ENCODE measurements around the gene ACOD1.

DNA sequence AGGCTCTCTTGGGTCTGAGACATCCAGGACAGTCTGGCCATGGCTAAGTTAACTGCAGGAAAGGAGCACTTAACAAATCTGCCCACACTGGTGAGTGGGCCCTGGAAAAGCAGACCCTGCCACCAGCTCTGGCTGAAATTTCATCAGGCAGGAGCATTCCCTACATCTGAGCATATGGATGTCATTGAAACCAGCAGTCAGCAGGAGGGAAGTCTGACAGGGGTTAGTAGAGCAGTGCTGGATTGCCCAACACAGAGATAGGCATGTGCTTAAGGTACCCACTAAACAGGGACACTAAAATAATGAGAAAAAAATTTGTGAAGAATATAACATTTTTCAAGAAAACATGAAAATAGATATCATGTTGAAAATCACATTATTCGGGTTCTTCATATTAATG lies 13.6 kb upstream of the ACOD1 start:
- TF ChIP-seq ZNF274 (IDR thresholded peaks at IDR 0.05; ENCODE audit: low read depth, low read length) (no peak), YY1 (IDR thresholded peaks at IDR 0.05; ENCODE audit: insufficient read depth, insufficient read length) (no peak)
